HG02798 (cell line): ENCODE data around the gene UBE2G1.
A peak's percentile ranks its signal among the peaks of the same experiment; 100 is the strongest.

Experiments used
- ATAC-seq: cut with Tn5 transposase; IDR thresholded peaks from one replicate; pipeline ENCODE4 v1.9.1; 2021; ENCODE audit warnings: mild to moderate bottlenecking; ENCODE audit not compliant: unreplicated experiment, poor library complexity

Gene UBE2G1

GRCh38 chr17:4366327-4367063 is at the start of gene UBE2G1:
TSS of gene UBE2G1 (minus strand) at chr17:4366675. CDS start at chr17:4366316, 359 bp downstream.
- ATAC-seq = peak; percentile 83

- ATAC-seq = peak; percentile 70
Measured at GRCh38 chr17:4412933-4413831, 46.7 kb upstream of the UBE2G1 start.

- ATAC-seq = no peak
Measured at GRCh38 chr17:4411201-4411600, 44.7 kb upstream of the UBE2G1 start.

- no peak for ATAC-seq
Measured at GRCh38 chr17:4409659-4410058, 43.2 kb upstream of the UBE2G1 start.

GRCh38 chr17:4407851-4408250 is 41.4 kb upstream of the UBE2G1 start:
- ATAC-seq = no peak

- ATAC-seq = no peak
Measured at GRCh38 chr17:4407216-4407615, 40.7 kb upstream of the UBE2G1 start.

DNA sequence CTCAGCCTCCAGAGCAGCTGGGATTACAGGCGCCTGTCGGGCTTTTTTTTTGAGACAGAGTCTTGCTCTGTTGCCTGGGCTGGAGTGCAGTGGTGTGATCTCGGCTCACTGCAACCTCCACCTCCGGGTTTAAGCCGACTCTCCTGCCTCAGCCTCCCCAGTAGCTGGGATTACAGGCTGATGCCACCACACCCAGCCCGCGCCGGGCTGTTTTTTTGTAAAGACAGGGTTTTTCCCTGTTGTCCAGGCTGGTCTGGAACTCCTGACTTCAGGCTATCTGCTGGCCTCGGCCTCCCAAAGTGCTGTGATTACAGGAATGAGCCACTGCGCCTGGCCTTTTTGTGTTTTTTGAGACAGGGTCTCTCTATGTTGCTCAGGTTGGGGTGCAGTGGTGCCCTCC is 39.9 kb upstream of the UBE2G1 start:
- no peak for ATAC-seq

- no peak for ATAC-seq
Measured at GRCh38 chr17:4405699-4406098, 39.2 kb upstream of the UBE2G1 start.

- no peak for ATAC-seq
Measured at GRCh38 chr17:4405038-4405669, 38.7 kb upstream of the UBE2G1 start.

DNA sequence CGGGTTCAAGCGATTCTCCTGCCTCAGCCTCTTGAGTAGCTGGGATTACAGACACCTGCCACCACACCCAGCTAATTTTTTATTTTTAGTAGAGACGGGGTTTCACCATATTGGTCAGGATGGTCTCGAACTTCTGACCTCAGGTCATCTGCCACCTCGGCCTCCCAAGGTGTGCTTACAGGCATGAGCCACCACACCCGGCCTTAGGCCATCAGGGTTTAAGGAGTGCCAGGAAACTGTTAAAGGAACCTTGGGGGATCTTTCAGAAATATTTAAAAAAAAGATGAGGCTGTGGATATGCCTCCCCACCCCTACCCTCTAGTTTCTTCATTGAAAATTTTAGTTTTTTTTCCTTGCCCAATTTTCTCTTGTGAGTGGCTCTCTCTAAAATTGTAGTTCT is 31.4 kb upstream of the UBE2G1 start:
- no peak for ATAC-seq

- ATAC-seq = no peak
Measured at GRCh38 chr17:4395111-4395478, 28.6 kb upstream of the UBE2G1 start.

- ATAC-seq = no peak
Measured at GRCh38 chr17:4394208-4395110, 28.0 kb upstream of the UBE2G1 start.

DNA sequence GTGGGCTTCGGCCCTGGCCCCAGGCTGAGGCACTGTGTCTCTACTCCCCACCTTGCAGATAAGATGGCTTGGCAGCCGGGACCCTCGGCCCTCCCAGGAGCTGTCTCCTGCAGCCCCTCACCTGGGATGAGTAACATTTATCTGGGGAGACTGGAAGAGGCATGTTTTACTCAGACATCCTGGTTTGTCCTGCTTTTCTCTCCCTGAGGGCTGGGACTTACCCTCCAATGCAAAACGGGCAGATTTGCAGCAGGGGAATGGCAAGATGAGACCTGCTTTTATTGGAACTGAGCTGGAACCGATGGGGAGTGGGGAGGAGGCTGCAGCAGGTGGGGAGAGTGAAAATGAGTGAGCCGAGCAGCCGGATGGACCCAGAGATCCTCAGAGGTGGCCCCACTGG is 27.3 kb upstream of the UBE2G1 start:
- no peak for ATAC-seq

- no peak for ATAC-seq
Measured at GRCh38 chr17:4389079-4389478, 22.6 kb upstream of the UBE2G1 start.

GRCh38 chr17:4387137-4387536 is 20.7 kb upstream of the UBE2G1 start:
- no peak for ATAC-seq

DNA sequence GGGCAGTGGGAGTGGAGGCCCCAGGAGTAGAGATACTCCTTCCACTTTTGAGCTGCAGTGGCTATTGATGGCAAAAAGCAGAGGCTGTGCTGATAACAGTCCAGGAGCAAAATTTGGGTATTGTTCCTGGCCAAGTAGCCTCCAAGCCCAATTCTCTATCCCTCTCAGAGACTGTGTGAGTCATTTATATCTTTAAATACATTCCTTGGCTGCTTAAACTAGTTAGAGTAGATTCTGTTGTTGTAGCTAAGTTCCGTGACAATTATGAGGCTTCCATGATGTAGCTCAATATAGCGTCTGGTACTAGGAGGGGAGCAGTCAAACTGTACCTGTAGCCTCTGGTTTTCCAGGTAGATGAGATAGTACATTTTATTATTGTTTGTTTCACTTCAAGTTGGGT is 19.9 kb upstream of the UBE2G1 start:
- ATAC-seq = no peak

GRCh38 chr17:4381690-4382671 is 15.5 kb upstream of the UBE2G1 start:
- no peak for ATAC-seq

DNA sequence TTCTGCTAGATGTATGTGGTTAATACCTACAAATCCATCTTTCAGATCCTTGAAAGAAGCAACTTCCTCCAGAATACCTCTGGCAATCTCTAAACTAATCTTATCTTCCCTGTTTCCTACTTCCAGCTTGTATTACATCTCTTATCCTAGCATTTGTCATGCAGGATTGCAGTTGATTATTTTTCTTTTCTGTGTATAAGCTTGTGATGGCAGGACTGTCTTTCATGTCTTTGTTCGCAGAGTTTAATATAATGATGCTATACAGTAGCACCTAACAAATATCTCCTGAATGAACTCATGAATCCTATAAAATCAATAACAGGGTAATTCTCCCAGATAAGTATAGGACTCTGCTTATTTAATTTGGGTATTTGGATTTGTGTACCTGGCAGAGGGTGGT is 12.2 kb upstream of the UBE2G1 start:
- no peak for ATAC-seq

DNA sequence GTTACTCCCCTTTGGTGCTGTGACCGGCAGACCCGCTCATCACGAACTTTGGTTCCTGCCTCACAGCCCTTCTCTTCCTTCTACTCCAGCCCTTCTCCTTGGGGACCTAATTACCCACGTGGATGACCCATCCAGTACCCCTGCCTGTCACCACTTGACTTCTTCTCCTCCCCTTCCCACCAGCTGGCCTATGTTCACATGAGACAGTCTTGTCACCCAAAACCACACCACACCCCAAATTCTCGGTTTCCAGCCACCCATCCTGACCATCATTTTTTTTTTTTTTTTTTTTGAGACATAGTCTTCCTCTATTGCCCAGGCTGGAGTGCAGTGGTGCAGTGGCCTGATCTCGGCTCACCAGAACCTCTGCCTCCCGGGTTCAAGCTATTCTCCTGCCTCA is 10.8 kb upstream of the UBE2G1 start:
- ATAC-seq = peak; percentile 35
